ENCODE measurements around the gene BBS9.
"Not testable (repeated sequence)": the region's sequence is repeated elsewhere in the genome, so short reads cannot be mapped to it uniquely, and the experiment has no call there.

Gene BBS9

GRCh38 chr7:33200282-33200681 is 70.9 kb downstream of the BBS9 start:
- no peak overlapping the region for H3K27ac Mint-ChIP-seq
- H3K4me3 Mint-ChIP-seq: no peak overlapping the region
- H3K9me3 Mint-ChIP-seq: peaks cover 4% of the 10 kb centered on the region
- H3K36me3 Mint-ChIP-seq (ENCODE audit: low read depth): peaks cover 13% of the 10 kb centered on the region
- peaks cover 5% of the 10 kb centered on the region for H3K4me1 Mint-ChIP-seq (ENCODE audit: low read depth)
- no peaks in the 10 kb centered on the region for H3K27me3 Mint-ChIP-seq

DNA sequence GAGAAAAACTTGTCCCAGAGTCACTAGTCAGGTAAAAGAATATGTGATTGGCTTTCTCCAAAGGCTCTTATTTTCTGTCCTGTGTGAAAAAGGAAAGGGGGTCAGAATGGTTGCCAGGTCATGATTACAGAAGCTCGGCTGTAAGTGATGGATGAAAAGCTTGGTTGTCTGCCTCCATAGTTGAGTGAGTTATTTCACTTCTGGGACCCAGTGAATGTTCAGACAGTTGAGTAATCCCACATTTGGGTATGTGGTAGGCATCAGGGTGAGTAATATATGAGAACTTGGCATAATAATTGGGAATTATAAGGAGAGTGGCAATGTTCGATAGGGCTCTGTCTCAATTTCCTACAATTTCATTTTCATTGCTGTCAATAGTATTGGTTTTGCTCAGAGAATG is 72.5 kb downstream of the BBS9 start:
- Mint-ChIP-seq H3K9me3 (peaks cover 4% of the 10 kb centered on the region), H3K4me3 (no peak overlapping the region), H3K27ac (no peak overlapping the region), H3K4me1 (ENCODE audit: low read depth) (peaks cover 5% of the 10 kb centered on the region), H3K36me3 (ENCODE audit: low read depth) (peaks cover 13% of the 10 kb centered on the region), H3K27me3 (no peaks in the 10 kb centered on the region)

GRCh38 chr7:33210958-33211357 is 81.6 kb downstream of the BBS9 start:
- no peaks in the 10 kb centered on the region for H3K4me1 Mint-ChIP-seq (ENCODE audit: low read depth)
- peaks cover 32% of the 10 kb centered on the region for H3K9me3 Mint-ChIP-seq
- H3K4me3 Mint-ChIP-seq: no peak overlapping the region
- no peak overlapping the region for H3K27ac Mint-ChIP-seq
- peaks cover 43% of the 10 kb centered on the region for H3K36me3 Mint-ChIP-seq (ENCODE audit: low read depth)
- H3K27me3 Mint-ChIP-seq: no peaks in the 10 kb centered on the region

DNA sequence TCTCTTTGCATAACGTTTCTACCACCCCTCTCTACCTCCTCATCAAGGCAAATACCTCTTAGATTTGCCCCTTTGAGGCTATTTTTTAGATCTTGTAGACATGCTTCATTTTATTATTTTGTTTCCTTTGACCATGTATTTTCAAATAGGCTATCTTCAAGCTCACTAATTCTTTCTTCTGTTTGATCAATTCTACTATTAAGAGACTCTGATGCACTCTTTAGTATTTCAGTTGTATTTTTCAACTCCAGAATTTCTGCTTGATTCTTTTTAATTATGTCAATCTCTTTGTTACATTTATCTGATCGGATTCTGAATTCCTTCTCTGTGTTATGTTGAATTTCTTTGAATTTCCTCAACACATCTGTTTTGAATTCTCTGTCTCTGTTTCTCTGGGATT is 82.8 kb downstream of the BBS9 start:
- H3K4me3 Mint-ChIP-seq: no peak overlapping the region
- H3K36me3 Mint-ChIP-seq (ENCODE audit: low read depth): peaks cover 43% of the 10 kb centered on the region
- no peaks in the 10 kb centered on the region for H3K4me1 Mint-ChIP-seq (ENCODE audit: low read depth)
- H3K27me3 Mint-ChIP-seq: no peaks in the 10 kb centered on the region
- peaks cover 32% of the 10 kb centered on the region for H3K9me3 Mint-ChIP-seq
- no peak overlapping the region for H3K27ac Mint-ChIP-seq

DNA sequence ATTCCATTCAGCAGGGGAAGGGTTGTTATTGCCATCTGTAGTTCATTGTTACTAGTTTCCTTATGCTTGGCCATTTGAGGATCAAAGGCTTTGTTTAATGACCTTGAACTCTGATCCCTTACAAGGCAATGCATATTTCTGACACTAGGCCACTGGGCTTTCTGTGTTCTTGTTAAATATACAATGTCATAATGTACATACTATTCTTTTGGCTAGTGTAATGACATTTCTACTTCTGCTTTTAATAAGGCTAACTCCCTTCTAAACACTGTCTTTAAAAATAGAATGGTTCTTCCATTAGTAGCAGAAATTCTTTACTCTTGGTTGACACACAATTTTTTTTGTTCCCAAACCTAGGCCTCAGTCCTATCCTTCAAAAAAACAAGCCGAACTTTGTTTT is 86.6 kb downstream of the BBS9 start:
- Mint-ChIP-seq H3K36me3 (ENCODE audit: low read depth) (peaks cover 26% of the 10 kb centered on the region), H3K4me1 (ENCODE audit: low read depth) (no peaks in the 10 kb centered on the region), H3K9me3 (peaks cover 19% of the 10 kb centered on the region), H3K27me3 (no peaks in the 10 kb centered on the region), H3K27ac (no peak overlapping the region), H3K4me3 (no peak overlapping the region)

- Mint-ChIP-seq H3K27ac (no peak overlapping the region), H3K27me3 (no peaks in the 10 kb centered on the region), H3K36me3 (ENCODE audit: low read depth) (peaks cover 10% of the 10 kb centered on the region), H3K4me3 (no peak overlapping the region), H3K4me1 (ENCODE audit: low read depth) (no peaks in the 10 kb centered on the region), H3K9me3 (peaks cover 3% of the 10 kb centered on the region)
Measured at GRCh38 chr7:33217595-33217994, 88.2 kb downstream of the BBS9 start.

GRCh38 chr7:33218841-33219535 is 89.6 kb downstream of the BBS9 start:
- not testable (repeated sequence) for H3K27ac Mint-ChIP-seq; H3K9me3 Mint-ChIP-seq; H3K36me3 Mint-ChIP-seq (ENCODE audit: low read depth); H3K4me3 Mint-ChIP-seq; H3K27me3 Mint-ChIP-seq; H3K4me1 Mint-ChIP-seq (ENCODE audit: low read depth)

DNA sequence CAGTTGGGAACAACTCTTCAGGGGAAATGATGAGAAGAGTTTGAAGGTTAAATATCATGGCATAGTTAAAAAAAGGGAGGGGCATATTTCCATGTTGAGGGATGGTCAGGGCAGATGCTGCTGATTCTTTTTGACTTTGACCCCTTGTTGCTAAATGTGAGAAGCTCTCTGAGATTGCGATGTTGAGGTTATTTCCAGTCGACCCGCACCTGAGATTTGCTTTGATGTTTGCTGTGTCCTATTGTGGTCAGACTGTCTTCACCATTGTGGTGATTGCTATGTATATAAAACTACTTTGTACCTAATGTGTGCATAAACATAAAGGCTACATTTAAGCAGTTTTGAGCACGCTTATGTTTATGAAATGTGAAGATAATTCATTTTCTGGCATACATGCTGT is 90.9 kb downstream of the BBS9 start:
- Mint-ChIP-seq H3K27me3 (no peaks in the 10 kb centered on the region), H3K9me3 (no peaks in the 10 kb centered on the region), H3K27ac (no peak overlapping the region), H3K4me3 (no peak overlapping the region), H3K4me1 (ENCODE audit: low read depth) (no peaks in the 10 kb centered on the region), H3K36me3 (ENCODE audit: low read depth) (peaks cover 7% of the 10 kb centered on the region)

- Mint-ChIP-seq H3K27ac (no peak overlapping the region), H3K4me3 (no peak overlapping the region), H3K4me1 (ENCODE audit: low read depth) (no peaks in the 10 kb centered on the region), H3K9me3 (no peaks in the 10 kb centered on the region), H3K36me3 (ENCODE audit: low read depth) (no peaks in the 10 kb centered on the region), H3K27me3 (no peaks in the 10 kb centered on the region)
Measured at GRCh38 chr7:33221390-33221789, 92.0 kb downstream of the BBS9 start.

DNA sequence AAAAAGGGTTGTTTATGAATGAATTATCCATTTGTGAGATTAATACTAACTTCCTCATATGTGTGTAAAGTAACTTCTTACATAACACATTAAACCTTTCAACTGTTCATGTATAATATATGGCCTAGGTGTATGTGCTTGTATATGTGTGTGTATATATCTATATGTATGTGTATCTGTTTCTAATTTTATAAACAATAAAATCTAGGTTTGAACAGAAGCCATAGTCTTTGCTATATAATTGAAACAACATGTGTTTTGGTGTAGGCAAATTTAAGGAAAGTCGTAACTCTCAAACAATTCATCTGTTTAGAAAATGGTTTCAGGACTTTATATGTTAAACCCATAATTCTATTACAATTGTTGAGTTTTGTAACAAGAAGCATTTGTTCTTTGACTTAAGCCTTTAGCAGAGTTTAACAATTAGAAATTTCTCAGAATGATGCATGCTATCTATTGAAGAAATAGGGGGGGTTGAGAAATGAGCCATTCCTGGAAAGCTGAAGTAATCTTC is 103.3 kb downstream of the BBS9 start:
- Mint-ChIP-seq H3K27ac (no peak overlapping the region), H3K27me3 (no peaks in the 10 kb centered on the region), H3K4me3 (no peak overlapping the region), H3K4me1 (ENCODE audit: low read depth) (no peaks in the 10 kb centered on the region), H3K36me3 (ENCODE audit: low read depth) (no peaks in the 10 kb centered on the region), H3K9me3 (no peaks in the 10 kb centered on the region)

DNA sequence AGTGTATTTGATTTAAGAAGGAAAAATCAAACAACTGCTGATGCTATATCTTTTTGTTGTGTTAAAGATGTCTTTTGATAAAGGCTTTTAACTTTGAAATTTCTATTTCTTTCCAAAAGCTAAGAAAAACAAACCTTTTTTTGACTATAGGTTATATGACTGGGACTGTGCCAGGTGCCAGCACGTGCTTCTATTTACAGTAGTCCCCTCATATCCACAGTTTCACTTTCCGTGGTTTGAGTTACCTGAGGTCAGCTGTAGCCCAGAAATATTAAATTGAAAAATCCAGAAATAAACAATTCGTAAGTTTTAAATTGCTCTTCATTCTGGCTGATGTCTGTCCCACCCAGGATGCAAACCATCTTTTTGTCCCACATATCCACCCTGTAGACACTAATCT is 104.3 kb downstream of the BBS9 start:
- Mint-ChIP-seq H3K27me3 (no peaks in the 10 kb centered on the region), H3K9me3 (no peaks in the 10 kb centered on the region), H3K4me1 (ENCODE audit: low read depth) (no peaks in the 10 kb centered on the region), H3K27ac (no peak overlapping the region), H3K4me3 (no peak overlapping the region), H3K36me3 (ENCODE audit: low read depth) (no peaks in the 10 kb centered on the region)

DNA sequence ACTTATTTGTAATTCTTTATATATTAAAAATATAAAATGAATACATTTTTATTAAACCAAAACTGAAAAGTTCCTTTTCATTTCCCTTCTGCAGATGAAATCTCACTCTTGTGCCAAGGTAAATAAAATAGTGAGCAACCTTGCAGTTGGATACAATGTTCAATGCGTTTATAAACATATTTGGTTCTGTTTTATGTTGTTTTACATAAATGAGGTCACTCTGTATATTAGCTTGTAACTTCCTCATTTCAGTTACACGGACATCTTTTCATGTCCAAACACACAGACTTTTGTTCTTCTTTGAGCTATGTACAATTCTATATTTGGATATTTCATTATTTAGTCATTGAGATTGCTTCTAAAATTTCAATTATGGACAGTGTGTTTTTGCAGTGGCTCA is 107.7 kb downstream of the BBS9 start:
- H3K27me3 Mint-ChIP-seq: no peaks in the 10 kb centered on the region
- no peaks in the 10 kb centered on the region for H3K36me3 Mint-ChIP-seq (ENCODE audit: low read depth)
- no peak overlapping the region for H3K4me3 Mint-ChIP-seq
- no peaks in the 10 kb centered on the region for H3K4me1 Mint-ChIP-seq (ENCODE audit: low read depth)
- no peak overlapping the region for H3K27ac Mint-ChIP-seq
- no peaks in the 10 kb centered on the region for H3K9me3 Mint-ChIP-seq

GRCh38 chr7:33243319-33243881 is 114.0 kb downstream of the BBS9 start:
- H3K27me3 Mint-ChIP-seq: no peaks in the 10 kb centered on the region
- no peak overlapping the region for H3K27ac Mint-ChIP-seq
- no peaks in the 10 kb centered on the region for H3K36me3 Mint-ChIP-seq (ENCODE audit: low read depth)
- H3K4me3 Mint-ChIP-seq: no peak overlapping the region
- H3K4me1 Mint-ChIP-seq (ENCODE audit: low read depth): no peaks in the 10 kb centered on the region
- H3K9me3 Mint-ChIP-seq: no peaks in the 10 kb centered on the region

DNA sequence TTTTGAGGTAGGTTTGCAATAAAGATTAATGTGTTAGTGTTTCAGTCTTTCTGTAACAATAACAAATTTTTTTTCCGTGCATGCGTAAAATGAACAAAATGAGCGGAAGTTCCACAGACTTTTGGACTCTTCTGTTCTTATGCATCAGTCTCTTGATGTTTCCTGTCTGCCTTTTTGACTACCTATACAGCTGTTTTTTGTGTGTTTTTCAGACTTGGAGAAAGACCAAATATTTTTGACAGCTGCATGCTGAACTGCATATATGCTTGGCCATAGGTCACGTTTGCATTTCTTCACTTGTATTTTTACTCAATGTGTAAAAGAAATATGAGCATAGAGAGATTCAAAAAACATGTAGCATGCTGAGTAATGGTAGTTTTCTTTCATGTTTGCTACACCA is 119.3 kb downstream of the BBS9 start:
- peaks cover 10% of the 10 kb centered on the region for H3K36me3 Mint-ChIP-seq (ENCODE audit: low read depth)
- no peak overlapping the region for H3K27ac Mint-ChIP-seq
- H3K27me3 Mint-ChIP-seq: no peaks in the 10 kb centered on the region
- H3K4me1 Mint-ChIP-seq (ENCODE audit: low read depth): no peaks in the 10 kb centered on the region
- H3K9me3 Mint-ChIP-seq: no peaks in the 10 kb centered on the region
- H3K4me3 Mint-ChIP-seq: no peak overlapping the region

GRCh38 chr7:33250421-33250871 is 121.1 kb downstream of the BBS9 start:
- Mint-ChIP-seq H3K27me3 (no peaks in the 10 kb centered on the region), H3K4me3 (no peak overlapping the region), H3K27ac (no peak overlapping the region), H3K4me1 (ENCODE audit: low read depth) (no peaks in the 10 kb centered on the region), H3K36me3 (ENCODE audit: low read depth) (peaks cover 10% of the 10 kb centered on the region), H3K9me3 (no peaks in the 10 kb centered on the region)

- Mint-ChIP-seq H3K27me3 (no peaks in the 10 kb centered on the region), H3K36me3 (ENCODE audit: low read depth) (peaks cover 10% of the 10 kb centered on the region), H3K9me3 (no peaks in the 10 kb centered on the region), H3K4me1 (ENCODE audit: low read depth) (no peaks in the 10 kb centered on the region), H3K4me3 (no peak overlapping the region), H3K27ac (no peak overlapping the region)
Measured at GRCh38 chr7:33251301-33251700, 121.9 kb downstream of the BBS9 start.
